NCI-H1436 (cell line): ENCODE data around the gene MPP3.

Experiments
- DNase-seq: peaks from one replicate; lab custom pipeline; 2025; lab: John Stamatoyannopoulos, UW

The MPP3 gene

DNA sequence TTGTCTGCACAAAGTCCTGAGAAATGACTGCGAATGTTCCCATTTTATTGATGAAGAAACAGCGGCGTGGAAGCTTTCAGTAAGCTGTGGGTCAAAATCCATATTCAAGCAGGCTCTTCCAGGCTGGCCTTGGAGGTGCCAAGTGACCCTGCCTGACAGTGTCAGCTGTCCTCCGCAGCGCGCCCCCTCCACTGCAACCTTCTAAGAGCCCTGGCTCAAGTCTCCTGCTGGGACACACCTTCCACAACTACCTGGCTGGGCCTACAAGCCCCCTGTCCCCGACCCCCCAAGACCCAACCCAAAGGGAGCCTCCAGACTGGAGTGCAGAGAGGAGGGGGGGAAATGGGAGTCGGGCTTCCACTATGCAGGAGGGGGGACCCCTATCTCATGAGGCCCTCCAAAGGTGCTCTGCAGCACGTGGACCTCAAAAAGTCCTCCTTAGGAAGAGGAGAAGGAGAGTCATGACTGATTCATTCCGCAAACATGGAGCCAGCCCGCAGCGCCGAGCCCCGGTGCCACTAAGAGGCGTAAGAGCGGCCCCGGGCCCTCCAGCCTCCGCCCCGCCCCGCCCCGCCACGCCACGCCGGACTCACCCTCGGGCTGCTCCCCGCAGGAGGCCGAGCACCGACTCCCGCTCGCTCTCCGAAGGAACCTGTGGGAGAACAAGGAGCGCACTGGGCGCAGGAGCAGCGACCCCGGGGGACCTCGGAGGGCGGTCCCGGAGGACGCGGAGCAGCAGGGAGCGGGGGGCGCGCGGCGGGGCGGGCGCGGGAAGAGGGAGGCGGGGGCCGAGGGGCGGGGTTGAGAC, 574 bp downstream of the MPP3 start:
- peak; percentile 50 for DNase-seq

- no peak for DNase-seq
Observed at GRCh38 chr17:43831633-43832032, 1.3 kb downstream of the MPP3 start.

DNA sequence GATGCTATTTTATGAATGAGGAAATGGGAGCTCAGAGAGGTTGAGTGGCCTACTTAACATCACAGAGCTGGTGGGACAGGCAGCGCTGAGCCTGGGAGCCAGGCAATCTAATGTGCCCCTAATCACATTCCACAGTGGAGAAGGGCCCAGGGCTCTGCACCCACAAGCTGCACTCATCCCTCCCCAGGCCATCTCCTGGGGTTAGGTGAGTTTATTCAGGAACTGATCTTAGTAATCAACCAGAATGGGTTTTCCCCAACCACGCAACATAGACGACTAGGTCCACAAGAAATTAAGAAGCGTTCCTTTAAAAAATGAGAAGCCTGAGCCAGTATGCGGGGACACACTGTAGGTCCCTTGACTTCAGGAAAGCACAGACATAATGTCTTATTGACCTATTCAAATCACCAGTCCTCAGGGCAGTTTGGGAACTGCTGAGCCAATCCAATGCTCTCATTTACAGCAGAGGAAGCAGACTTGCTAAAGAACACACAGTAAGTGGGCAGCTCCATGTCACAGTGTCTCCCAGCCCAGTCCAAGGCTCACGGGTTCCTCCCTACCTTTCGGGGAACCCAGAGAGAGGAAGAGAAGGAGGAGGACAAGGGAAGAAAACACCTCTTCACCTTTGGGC, 2.3 kb downstream of the MPP3 start:
- DNase-seq, result no peak

DNA sequence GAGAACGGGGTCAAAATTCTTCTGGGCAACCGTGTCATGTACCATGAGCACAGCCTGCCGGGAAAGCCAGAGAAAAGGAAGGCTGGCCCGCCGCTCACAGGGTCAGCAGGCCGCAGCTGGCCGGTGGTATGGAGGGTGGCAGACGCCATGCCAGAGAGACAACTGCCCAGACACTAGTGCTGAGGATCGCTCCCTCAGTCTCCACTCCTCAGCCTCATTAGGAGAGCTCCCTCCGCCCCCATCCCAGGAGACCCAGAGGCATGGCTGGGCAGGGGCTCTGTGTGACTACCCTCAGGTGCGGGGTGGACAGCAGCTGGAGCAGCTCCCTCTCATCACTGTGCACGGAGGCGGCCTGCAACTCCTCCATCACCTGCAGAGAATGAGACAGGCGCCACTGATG, 3.2 kb downstream of the MPP3 start:
- no peak for DNase-seq

GRCh38 chr17:43827596-43827995, 5.3 kb downstream of the MPP3 start:
- DNase-seq, result no peak

DNA sequence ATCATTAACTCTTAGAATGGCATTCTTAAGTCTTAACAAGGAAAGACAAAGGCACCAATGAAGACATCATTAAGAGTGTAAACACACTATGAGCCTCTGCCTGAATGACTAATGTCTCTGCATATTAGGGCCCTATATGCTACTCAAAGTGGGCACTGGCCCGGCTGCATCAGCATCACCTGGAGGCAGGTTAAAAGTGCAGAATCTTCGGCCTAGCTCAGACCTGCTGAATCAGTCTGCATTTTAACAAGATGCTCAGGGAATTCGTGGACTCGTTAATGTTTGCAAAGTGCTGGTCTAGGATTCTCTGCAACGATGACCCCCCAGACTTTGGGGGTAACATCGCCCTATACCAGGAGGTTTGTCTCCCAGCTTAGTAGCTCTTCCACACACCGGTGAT, 6.7 kb downstream of the MPP3 start:
- no peak for DNase-seq

- no peak for DNase-seq
Observed at GRCh38 chr17:43825567-43825966, 7.4 kb downstream of the MPP3 start.

- no peak for DNase-seq
Observed at GRCh38 chr17:43823350-43824084, 9.4 kb downstream of the MPP3 start.

DNA sequence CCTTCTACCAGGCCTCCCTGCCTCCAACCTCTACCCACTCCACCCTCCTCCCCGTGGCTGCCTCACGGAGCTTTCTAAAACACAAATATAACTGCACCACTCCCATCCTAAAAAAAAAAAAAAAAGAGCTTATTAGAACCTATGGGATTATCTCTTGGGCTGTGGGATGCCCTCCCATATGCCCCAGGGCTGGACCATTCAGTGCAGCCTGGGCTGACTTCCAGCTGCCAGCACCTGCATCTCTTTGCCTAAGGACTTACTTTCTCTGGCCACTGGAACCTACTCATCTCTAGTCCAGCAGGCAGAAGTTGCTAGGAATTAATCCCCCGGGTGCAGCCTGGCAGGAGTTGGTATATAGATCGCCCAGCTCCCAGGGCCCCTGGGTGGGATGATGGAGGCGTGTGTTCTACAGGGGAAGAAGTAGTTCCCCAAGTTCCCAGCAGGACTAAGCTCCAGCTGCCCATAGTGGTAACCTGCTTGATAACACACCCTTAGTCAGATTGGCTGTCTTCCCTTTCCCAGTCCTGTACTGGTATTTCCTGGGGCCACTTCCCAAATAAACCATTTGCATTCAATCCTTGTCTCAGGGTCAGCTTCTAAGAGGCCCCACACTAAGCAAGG, 10.3 kb downstream of the MPP3 start:
- DNase-seq, result no peak

DNA sequence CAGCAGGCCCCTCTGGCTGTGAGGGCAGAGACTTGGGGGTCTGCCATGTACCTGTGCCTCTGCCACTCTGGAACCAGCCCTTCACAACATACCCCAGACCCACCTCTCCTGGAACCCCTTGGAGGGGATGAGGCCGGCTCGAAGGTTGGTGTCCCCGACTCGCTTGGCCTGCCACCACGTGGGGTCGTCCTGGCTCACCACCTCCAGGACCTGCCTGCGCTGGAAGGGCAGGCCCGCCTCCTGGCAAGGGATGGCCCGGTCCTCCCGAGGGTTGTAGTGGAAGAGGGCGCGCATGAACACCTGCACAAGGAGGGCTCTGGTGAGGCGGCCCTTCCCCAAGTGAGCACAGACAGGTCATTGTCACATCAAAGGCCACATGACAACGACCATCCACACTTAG, 12.2 kb downstream of the MPP3 start:
- DNase-seq, result no peak

GRCh38 chr17:43818966-43819365, 14.0 kb downstream of the MPP3 start:
- DNase-seq, result no peak

DNA sequence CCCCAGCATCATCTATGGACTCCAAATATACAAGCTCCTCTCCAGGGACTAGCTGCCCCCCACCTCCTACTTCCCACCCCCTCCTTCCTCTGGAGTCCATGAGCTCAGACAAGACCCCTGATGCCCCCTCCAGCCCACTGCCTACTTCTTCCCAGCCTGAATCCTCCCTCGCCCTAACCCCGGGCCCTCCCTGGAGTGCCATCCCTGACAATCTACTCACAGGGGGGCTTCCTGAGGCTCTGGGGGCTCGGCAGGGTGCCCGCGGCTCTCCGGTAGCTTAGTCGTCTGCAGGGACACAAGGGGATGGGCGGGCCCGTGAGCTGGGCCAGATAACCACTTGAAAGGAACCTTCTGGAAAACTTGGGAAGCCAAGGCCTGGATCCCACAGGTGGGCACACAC, 15.1 kb downstream of the MPP3 start:
- no peak for DNase-seq

DNA sequence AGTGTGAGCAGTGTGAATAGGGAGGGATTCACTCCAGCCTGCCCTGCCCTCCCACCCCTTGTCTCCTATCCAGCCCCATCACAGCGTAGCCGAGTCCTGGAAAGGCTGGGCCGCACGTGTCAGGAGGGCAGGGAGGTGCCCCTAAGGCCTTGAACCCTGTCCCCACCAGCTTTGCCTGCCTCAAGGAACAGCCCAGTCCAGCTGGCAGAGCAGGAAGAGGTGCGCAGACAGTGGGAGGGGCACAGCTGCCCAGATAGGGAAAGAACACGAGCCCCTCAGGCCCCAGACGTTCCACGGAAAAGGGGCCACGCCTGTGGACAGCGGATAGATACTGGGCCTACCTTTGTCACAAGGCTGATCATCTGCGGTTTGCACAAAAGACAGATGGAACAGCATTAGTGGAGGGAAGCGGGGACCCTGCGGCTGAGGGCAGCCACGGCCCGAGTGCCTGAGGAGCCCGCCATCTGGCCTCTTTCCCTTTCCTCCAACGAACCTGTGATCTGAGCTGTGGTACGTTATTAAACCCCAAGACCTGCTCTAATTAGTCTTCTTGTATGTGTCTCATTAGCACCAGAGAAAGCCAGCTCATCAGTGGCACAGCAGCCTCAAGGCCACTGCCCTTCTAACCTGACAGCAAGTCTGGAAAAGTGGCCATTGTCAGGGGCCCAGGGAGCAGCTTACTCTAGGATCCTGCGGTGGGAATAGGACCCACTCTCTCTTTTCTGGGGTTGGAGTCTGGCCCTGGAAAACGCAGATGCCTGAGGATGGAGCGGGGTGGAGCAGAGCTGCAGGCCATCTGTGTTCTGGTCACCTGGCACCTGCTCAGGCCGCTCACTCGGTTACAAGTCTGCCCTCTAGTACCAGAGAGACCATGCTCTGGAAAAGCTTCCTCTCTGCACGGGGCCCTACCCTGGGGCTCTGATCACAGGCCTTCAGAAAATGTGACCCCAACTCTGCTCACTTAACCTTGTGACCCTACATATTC, 16.3 kb downstream of the MPP3 start:
- DNase-seq, result no peak

DNA sequence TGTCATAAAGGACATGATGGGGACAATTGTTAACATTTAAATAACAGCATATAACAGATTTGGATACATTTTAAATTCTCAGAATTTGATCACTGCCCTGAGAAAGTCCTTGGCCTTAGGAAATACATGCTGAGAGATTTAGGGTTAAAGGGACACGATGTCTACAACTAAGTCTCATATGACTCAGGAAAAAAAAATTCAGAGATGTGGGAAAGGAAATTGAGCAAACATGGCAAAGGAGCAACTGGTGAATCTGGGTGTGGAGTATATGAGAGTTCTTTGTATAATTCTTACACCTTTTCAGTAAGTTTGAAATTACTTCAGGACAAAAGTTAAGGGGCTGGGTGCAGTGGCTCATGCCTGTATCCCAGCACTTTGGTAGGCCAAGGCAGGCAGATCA, 18.2 kb downstream of the MPP3 start:
- no peak for DNase-seq

- no peak for DNase-seq
Observed at GRCh38 chr17:43814026-43814425, 18.9 kb downstream of the MPP3 start.

GRCh38 chr17:43813386-43813785, 19.6 kb downstream of the MPP3 start:
- DNase-seq, result no peak

DNA sequence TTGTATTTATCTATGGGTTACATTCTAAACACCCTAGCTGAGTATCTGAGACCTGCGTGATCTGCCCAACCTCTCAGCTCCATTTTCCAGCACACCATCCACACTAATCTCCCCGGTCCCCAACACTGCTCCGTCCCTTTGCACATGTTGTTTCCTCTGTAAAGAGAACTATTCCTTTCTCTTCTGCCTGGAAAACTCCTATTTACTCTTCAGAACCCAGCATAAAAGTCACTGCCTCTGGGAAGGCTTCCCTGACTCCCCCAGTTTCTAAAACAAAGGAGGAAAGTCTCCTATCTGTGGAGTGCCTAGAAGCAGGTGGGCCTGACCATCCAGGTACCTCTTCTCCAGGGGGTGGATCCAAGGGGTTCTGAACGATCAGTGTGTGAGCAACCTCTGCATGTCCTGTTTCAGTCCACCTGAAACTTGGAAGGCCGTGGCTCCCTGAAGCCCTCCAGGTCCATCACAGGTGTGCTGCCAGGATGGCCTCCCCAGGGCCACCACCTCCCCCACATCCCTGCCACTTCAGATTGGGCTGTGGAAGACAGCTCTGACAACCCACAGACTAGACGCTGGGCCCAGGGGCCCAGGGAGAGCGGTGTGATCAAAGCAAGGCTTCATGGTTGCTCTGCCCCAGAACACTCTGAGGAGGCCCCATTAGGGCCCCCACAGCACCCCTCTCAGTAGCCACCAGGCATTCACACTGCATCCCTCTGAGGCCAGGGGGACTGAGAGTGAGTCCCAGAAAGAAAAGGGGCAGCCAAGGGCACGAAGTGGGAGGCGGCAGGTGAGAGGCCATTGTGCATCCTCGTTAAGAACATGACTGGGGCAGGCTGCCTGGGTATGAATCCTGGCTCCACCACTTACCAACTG, 20.3 kb downstream of the MPP3 start:
- DNase-seq, result no peak

DNA sequence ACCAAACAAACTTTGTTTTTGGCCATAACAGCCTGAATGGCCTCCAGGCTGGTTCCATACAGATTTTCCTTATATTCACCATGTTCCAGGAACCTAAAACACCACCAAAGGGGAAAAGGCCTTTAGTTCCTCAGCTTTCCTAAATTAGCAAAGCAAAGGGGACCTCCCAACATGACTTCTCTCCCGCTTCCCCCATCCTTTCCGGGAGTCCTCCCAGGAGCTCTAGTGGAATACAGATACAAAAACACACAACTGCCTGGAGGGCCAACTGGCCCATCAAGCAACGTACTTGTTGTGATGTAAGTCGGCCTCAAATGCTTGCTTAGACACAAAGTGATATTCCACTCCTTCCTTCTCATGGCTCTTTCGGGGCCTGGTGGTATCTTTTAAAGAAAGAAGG, 22.1 kb downstream of the MPP3 start:
- DNase-seq, result no peak

DNA sequence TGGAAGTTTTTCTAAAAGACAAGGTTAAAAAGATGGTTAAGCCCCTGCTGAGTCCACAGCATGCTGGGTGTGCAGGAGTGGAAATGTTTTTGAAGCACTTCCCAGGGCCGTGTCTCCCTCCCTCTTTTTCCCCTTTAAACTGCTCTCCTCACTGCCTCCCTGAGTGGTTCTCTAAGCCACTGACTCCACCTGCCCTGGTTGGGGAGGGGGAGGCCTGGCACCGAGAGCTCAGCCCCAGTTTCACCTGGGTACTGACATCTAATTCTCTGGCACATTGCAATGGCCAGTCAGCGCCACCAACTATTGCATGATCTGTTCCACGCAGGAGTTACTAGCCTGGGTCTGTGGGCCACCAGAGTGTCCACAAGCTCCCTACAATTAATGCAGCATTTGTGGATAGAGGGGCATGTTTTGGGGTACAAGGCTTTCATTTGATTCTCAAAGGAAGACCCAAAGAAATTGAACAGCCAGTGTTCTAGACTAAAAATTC, 22.7 kb downstream of the MPP3 start:
- DNase-seq, result no peak

DNA sequence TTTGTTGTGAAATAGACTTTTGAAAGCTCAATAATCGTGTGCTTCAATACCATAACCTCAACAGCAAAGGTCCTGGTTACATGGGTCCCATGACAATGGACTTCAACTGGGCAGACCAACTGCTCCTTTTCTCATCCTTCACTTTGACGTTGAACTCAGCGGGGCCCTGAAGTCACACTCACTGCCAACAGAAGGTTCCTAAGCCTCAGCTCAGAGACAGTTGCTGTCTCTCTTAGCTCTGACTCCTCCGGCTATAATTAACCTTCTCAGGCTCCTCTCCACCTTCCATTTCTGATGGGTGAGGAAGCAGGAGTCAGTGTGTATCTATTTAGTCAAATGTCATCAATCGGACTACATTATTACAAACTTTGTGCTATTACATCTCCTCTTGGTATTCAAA, 23.8 kb downstream of the MPP3 start:
- no peak for DNase-seq
